ENCODE results near the gene DDX17. TPM values are rescaled to one million over a fixed set of nuclear protein-coding genes. Genes with fewer than 3 reads are reported as not detected.

Gene DDX17
- total RNA-seq, 1 experiment from 2014 or later = 399 TPM

DNA sequence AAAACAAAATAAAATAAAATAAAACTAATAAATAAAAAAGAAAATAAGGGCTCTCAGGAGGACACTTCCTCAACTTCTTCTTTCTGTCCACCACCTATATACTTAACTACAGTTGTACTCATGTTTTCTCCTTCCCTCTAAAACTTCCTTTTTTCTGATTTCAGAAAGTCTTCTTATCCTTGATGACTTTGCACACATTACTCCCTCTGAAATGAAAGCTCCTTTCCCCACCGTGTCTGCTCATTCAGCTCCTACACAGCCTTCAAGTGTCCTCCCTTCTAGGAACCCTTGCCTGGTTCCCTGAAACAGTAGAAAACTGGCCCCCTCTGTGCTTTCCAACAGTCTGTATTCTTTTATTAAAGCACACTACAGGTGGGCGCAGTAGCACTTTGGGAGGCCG, 18.3 kb upstream of the DDX17 start:
- POLR2A ChIA-PET = no interaction called here
- no peak overlapping the region for H3K4me3 Mint-ChIP-seq
- CTCF ChIA-PET = no interaction called here
- H3K9me3 Mint-ChIP-seq = no peaks in the 10 kb centered on the region
- ATAC-seq (no peak), DNase-seq (ENCODE audit: low spot score) (no peak)
- TF ChIP-seq ZNF396 (CRISPR knock-in tag; IDR thresholded peaks at IDR 0.05; ENCODE audit: borderline replicate concordance) (no peak), TEAD1 (CRISPR knock-in tag; IDR thresholded peaks at IDR 0.05) (no peak)
- TF ChIP-seq, protein P1, sequence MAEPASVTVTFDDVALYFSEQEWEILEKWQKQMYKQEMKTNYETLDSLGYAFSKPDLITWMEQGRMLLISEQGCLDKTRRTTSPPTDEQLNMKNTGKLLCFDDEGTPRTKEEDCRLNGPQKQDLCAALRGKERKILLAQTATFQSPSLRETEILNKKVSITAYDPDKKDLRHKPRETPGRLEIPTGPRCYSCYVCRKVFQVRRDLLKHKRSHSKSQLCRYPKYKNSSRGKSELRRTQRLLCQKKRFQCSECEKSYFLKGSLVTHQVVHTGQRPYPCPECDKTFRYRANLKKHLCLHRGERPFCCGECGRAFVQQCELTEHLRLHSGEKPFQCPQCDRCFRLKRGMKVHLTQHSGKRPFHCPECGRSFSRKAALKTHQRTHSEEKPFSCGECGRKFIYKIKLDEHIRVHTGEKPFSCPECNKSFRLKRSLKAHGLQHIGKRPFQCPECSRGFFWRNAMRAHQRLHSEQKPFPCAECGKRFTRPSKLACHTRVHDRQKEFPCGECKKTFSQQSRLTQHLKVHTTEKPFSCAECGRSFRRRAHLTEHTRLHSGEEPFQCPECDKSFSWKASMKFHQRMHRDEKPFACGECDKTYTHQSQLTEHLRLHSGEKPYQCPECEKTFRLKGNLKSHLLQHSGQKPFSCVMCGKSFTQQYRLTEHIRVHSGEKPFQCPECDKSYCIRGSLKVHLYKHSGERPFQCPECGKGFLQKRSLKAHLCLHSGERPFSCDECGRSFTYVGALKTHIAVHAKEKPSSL (CRISPR knock-in tag; conservative IDR thresholded peaks at IDR 0.05) = no peak
- H3K27me3 Mint-ChIP-seq (ENCODE audit: low read depth) = no peaks in the 10 kb centered on the region; the same call in 1 of the 2 replicates
- H3K27ac Mint-ChIP-seq = peak overlapping the region; percentile 2; the same call in 1 of the 2 replicates
- no peaks in the 10 kb centered on the region for H3K36me3 Mint-ChIP-seq
- no peaks in the 10 kb centered on the region for H3K4me1 Mint-ChIP-seq

DNA sequence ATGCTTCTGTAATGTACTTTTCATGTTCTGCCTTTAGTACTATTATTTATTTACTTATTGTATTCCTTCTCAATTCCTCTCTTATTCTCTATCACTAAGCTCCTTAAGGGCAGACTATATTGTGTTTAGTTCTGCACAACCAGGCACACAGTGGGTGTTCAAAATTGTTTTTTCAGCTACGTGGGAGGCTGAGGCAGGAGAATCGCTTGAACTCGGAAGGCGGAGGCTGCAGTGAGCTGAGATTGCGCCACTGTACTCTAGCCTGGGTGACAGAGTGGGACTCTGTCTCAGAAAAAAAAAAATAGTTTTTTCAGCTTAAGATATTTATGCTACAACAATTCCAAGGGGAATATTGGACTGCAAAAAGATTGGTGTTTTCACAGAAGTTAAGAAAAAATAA, 17.4 kb upstream of the DDX17 start:
- CTCF ChIA-PET = interaction anchor here (1.1 to 1.5 kb wide), 2 partner anchors 47 to 49 kb away, joined by 3 to 5 read pairs; partner anchors contain the start of gene DMC1
- no peak overlapping the region for H3K27ac Mint-ChIP-seq
- no peaks in the 10 kb centered on the region for H3K9me3 Mint-ChIP-seq
- DNase-seq (ENCODE audit: low spot score) (no peak), ATAC-seq (no peak)
- POLR2A ChIA-PET = interaction anchor here (1.5 kb wide), 1 partner anchor 47 kb away, joined by 4 read pairs; no protein-coding TSS in a partner anchor
- H3K36me3 Mint-ChIP-seq = no peaks in the 10 kb centered on the region
- no peaks in the 10 kb centered on the region; the same call in 1 of the 2 replicates for H3K27me3 Mint-ChIP-seq (ENCODE audit: low read depth)
- no peak overlapping the region for H3K4me3 Mint-ChIP-seq
- H3K4me1 Mint-ChIP-seq = no peaks in the 10 kb centered on the region
- TF ChIP-seq NR2C2 (CRISPR knock-in tag; IDR thresholded peaks at IDR 0.05) = no peak
- TF ChIP-seq, protein P2, sequence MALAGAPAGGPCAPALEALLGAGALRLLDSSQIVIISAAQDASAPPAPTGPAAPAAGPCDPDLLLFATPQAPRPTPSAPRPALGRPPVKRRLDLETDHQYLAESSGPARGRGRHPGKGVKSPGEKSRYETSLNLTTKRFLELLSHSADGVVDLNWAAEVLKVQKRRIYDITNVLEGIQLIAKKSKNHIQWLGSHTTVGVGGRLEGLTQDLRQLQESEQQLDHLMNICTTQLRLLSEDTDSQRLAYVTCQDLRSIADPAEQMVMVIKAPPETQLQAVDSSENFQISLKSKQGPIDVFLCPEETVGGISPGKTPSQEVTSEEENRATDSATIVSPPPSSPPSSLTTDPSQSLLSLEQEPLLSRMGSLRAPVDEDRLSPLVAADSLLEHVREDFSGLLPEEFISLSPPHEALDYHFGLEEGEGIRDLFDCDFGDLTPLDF (CRISPR knock-in tag; IDR thresholded peaks at IDR 0.05) = no peak
- TF ChIP-seq, protein P3, sequence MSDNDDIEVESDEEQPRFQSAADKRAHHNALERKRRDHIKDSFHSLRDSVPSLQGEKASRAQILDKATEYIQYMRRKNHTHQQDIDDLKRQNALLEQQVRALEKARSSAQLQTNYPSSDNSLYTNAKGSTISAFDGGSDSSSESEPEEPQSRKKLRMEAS (CRISPR knock-in tag; IDR thresholded peaks at IDR 0.05) = no peak
- TF ChIP-seq, protein P4, sequence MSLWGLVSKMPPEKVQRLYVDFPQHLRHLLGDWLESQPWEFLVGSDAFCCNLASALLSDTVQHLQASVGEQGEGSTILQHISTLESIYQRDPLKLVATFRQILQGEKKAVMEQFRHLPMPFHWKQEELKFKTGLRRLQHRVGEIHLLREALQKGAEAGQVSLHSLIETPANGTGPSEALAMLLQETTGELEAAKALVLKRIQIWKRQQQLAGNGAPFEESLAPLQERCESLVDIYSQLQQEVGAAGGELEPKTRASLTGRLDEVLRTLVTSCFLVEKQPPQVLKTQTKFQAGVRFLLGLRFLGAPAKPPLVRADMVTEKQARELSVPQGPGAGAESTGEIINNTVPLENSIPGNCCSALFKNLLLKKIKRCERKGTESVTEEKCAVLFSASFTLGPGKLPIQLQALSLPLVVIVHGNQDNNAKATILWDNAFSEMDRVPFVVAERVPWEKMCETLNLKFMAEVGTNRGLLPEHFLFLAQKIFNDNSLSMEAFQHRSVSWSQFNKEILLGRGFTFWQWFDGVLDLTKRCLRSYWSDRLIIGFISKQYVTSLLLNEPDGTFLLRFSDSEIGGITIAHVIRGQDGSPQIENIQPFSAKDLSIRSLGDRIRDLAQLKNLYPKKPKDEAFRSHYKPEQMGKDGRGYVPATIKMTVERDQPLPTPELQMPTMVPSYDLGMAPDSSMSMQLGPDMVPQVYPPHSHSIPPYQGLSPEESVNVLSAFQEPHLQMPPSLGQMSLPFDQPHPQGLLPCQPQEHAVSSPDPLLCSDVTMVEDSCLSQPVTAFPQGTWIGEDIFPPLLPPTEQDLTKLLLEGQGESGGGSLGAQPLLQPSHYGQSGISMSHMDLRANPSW (CRISPR knock-in tag; conservative IDR thresholded peaks at IDR 0.05; ENCODE audit: low read depth) = no peak
- TF ChIP-seq TEAD4 (CRISPR knock-in tag; IDR thresholded peaks at IDR 0.05) = no peak
- TF ChIP-seq SMAD3 (CRISPR knock-in tag; IDR thresholded peaks at IDR 0.05; ENCODE audit: borderline replicate concordance) = no peak
- no peak for TF ChIP-seq EMX1 (CRISPR knock-in tag; IDR thresholded peaks at IDR 0.05)
- no peak for TF ChIP-seq ZNF317 (CRISPR knock-in tag; IDR thresholded peaks at IDR 0.05; ENCODE audit: borderline replicate concordance, low read depth)
- no peak for TF ChIP-seq MYBL2 (CRISPR knock-in tag; IDR thresholded peaks at IDR 0.05)
- TF ChIP-seq GABPB1 (CRISPR knock-in tag; IDR thresholded peaks at IDR 0.05) = no peak
- TF ChIP-seq, protein P5, sequence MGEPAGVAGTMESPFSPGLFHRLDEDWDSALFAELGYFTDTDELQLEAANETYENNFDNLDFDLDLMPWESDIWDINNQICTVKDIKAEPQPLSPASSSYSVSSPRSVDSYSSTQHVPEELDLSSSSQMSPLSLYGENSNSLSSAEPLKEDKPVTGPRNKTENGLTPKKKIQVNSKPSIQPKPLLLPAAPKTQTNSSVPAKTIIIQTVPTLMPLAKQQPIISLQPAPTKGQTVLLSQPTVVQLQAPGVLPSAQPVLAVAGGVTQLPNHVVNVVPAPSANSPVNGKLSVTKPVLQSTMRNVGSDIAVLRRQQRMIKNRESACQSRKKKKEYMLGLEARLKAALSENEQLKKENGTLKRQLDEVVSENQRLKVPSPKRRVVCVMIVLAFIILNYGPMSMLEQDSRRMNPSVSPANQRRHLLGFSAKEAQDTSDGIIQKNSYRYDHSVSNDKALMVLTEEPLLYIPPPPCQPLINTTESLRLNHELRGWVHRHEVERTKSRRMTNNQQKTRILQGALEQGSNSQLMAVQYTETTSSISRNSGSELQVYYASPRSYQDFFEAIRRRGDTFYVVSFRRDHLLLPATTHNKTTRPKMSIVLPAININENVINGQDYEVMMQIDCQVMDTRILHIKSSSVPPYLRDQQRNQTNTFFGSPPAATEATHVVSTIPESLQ (CRISPR knock-in tag; IDR thresholded peaks at IDR 0.05) = no peak
- TF ChIP-seq GTF2I (CRISPR knock-in tag; conservative IDR thresholded peaks at IDR 0.05) = no peak
- TF ChIP-seq, protein P6, sequence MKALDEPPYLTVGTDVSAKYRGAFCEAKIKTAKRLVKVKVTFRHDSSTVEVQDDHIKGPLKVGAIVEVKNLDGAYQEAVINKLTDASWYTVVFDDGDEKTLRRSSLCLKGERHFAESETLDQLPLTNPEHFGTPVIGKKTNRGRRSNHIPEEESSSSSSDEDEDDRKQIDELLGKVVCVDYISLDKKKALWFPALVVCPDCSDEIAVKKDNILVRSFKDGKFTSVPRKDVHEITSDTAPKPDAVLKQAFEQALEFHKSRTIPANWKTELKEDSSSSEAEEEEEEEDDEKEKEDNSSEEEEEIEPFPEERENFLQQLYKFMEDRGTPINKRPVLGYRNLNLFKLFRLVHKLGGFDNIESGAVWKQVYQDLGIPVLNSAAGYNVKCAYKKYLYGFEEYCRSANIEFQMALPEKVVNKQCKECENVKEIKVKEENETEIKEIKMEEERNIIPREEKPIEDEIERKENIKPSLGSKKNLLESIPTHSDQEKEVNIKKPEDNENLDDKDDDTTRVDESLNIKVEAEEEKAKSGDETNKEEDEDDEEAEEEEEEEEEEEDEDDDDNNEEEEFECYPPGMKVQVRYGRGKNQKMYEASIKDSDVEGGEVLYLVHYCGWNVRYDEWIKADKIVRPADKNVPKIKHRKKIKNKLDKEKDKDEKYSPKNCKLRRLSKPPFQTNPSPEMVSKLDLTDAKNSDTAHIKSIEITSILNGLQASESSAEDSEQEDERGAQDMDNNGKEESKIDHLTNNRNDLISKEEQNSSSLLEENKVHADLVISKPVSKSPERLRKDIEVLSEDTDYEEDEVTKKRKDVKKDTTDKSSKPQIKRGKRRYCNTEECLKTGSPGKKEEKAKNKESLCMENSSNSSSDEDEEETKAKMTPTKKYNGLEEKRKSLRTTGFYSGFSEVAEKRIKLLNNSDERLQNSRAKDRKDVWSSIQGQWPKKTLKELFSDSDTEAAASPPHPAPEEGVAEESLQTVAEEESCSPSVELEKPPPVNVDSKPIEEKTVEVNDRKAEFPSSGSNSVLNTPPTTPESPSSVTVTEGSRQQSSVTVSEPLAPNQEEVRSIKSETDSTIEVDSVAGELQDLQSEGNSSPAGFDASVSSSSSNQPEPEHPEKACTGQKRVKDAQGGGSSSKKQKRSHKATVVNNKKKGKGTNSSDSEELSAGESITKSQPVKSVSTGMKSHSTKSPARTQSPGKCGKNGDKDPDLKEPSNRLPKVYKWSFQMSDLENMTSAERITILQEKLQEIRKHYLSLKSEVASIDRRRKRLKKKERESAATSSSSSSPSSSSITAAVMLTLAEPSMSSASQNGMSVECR (CRISPR knock-in tag; IDR thresholded peaks at IDR 0.05; ENCODE audit: borderline replicate concordance) = no peak
- TF ChIP-seq, protein P7, sequence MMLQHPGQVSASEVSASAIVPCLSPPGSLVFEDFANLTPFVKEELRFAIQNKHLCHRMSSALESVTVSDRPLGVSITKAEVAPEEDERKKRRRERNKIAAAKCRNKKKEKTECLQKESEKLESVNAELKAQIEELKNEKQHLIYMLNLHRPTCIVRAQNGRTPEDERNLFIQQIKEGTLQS (CRISPR knock-in tag; conservative IDR thresholded peaks at IDR 0.05) = no peak
- TF ChIP-seq, protein P8, sequence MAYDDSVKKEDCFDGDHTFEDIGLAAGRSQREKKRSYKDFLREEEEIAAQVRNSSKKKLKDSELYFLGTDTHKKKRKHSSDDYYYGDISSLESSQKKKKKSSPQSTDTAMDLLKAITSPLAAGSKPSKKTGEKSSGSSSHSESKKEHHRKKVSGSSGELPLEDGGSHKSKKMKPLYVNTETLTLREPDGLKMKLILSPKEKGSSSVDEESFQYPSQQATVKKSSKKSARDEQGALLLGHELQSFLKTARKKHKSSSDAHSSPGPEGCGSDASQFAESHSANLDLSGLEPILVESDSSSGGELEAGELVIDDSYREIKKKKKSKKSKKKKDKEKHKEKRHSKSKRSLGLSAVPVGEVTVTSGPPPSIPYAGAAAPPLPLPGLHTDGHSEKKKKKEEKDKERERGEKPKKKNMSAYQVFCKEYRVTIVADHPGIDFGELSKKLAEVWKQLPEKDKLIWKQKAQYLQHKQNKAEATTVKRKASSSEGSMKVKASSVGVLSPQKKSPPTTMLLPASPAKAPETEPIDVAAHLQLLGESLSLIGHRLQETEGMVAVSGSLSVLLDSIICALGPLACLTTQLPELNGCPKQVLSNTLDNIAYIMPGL (CRISPR knock-in tag; IDR thresholded peaks at IDR 0.05) = no peak

All from WTC11 (cell line).